ENCODE measurements around the gene ACVR1C.

ACVR1C gene

DNA sequence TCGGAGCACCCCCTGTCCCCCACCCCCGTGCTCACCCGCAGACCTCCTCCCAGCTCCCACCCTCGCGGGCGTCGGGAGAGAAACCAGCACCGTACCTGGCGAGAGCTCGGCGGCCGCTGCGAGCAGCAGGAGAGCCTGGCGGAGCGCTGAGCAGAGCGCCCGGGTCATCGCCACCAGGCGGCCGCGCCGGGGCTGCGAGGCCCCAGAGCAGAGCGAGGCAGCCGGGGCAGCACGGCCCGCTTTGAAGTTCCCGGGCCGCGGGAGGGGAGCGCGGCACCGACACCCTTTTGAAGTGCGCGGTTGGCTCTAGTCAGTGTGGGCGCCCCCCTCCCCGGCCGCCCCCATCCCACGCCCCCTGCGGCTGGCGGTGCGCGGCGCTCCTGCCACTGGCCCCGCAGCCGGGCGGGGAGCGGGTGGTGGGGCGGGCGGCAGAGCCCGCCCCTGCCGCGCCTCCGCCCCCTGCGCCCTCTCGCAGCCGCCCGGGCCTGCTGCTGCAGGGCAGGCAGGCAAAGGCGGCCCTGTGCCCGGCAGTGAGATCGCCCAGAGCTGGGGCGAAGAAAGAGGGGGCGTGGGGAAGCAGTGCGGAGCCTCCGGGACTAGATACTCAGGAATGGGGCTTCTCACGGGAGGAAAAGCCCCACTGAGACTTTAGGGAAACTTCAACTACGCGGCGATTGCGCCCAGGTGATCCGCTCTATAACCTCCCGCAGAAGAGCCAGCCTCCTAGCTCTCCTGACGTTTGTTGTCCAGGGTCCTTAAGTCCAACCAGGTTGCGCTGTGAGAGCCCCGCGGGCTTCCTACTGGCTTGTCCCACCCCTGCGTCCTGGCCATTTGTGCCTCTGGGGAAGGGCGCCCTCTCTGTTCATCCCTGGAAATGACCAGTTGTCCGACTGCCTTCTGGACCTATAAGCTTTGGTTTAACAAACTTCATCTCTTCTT, at the start of gene ACVR1C:
Gene ACVR1C, minus strand, starts transcription at position 388 of the 939 bp plus-strand sequence. Its CDS starts 220 bp downstream, at position 168.
- peak; percentile 71 for DNase-seq (ENCODE audit: low spot score)

GRCh38 chr2:157677941-157678340, 49.3 kb upstream of the ACVR1C start:
- no peak for DNase-seq (ENCODE audit: low spot score)

DNA sequence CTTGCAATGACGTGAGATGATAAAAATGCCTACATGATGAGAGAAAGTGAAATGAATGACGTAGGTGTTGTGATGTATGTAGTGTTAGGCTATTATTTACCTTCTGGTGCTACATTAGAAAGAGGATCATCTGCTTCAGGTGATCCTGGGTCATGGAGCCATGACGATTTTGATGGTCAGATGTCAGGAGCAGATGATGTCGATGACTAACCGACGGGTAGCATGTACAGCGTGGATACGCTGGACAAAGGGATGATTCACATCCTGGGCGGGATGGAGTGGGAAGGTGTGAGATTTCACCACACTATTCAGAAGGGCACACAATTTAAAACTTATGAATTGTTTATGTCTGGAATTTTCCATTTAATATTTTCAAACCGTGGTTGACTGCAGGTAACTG, 43.5 kb upstream of the ACVR1C start:
- no peak for DNase-seq (ENCODE audit: low spot score)

DNA sequence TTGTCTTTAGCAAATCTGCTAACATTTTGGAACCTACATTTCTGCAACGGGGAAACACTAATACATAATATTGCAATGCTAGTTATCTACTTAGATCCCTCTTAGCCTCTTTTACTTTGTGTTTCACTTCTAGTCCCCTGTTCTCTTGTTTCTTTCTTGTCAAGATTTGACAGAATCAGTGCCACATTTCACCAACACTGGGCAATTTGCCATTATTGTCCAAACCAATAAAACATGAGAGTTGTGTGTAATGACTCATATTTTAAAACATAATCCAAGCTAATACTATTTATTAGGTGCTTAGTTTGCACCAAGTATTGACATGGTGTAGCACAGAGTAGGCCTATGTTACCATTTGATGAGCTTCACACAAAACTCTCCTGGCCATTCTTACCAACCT, 33.7 kb upstream of the ACVR1C start:
- no peak for DNase-seq (ENCODE audit: low spot score)

- DNase-seq (ENCODE audit: low spot score): no peak
Observed at GRCh38 chr2:157661776-157662175, 33.1 kb upstream of the ACVR1C start.

- no peak for DNase-seq (ENCODE audit: low spot score)
Observed at GRCh38 chr2:157657858-157658257, 29.2 kb upstream of the ACVR1C start.

GRCh38 chr2:157657101-157657500, 28.4 kb upstream of the ACVR1C start:
- DNase-seq (ENCODE audit: low spot score): no peak

DNA sequence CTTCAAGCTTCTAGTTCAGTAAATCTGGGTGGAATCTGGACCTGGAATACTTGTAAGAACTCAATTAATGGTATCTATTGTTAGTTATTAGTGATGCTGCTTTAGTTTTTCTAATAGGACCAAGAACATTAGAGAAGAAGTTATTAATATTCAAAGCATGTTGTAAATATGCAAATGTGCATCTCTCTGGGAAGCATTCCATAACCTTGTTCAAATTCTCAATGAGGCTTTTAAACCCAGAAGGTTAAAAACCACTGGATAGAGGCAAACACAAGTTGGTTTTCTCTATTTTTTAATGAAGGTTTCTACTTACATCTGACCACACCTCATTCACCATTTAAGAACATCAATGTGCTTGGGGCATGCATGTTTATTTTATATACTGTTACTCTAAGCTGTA, 16.1 kb upstream of the ACVR1C start:
- no peak for DNase-seq (ENCODE audit: low spot score)

- no peak for DNase-seq (ENCODE audit: low spot score)
Observed at GRCh38 chr2:157631861-157632260, 3.2 kb upstream of the ACVR1C start.

- no peak for DNase-seq (ENCODE audit: low spot score)
Observed at GRCh38 chr2:157627594-157628476, 829 bp downstream of the ACVR1C start.

- DNase-seq (ENCODE audit: low spot score): no peak
Observed at GRCh38 chr2:157625296-157625695, 3.4 kb downstream of the ACVR1C start.

GRCh38 chr2:157620956-157621355, 7.7 kb downstream of the ACVR1C start:
- DNase-seq (ENCODE audit: low spot score): no peak

- DNase-seq (ENCODE audit: low spot score): no peak
Observed at GRCh38 chr2:157611726-157612125, 16.9 kb downstream of the ACVR1C start.

GRCh38 chr2:157611110-157611509, 17.6 kb downstream of the ACVR1C start:
- no peak for DNase-seq (ENCODE audit: low spot score)

DNA sequence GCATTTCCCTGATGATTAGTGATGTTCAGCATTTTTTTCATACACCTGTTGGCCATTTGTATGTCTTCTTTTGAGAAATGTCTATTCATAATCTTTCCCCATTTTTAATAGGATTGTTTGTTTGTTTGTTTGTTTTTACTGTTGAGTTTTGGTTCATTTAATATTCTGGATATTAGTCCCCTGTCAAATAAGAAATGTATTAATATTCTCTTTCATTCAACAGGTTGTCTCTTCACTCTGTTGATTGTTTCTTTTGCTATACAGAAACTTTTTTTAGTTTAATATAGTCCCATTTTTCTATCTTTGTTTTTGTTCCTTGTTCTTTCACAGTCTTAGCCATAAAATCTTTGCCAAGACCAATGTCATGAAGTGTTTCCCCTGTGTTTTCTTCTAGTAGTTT, 22.1 kb downstream of the ACVR1C start:
- DNase-seq (ENCODE audit: low spot score): no peak

DNA sequence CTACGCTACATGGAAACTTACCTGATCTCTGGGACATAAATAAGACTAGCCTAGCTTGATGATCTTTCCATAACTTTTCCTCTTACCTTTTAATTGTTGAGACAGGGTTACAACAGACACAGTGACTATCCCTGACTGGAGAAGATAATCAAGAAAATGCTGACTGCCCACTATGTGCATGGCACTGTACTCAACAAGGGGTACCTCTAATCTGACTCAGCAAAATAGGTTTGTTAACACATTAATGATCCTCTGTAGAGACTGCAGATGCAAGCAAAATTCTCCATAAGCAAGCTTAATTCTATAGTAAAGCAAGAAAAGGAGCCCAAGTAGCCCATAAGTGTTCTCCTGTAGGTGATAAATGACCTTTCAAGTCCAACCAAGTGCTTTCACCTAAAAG, 25.5 kb downstream of the ACVR1C start:
- no peak for DNase-seq (ENCODE audit: low spot score)

GRCh38 chr2:157601807-157602206, 26.9 kb downstream of the ACVR1C start:
- no peak for DNase-seq (ENCODE audit: low spot score)

- peak; percentile 64 for DNase-seq (ENCODE audit: low spot score)
Observed at GRCh38 chr2:157596992-157597681, 31.5 kb downstream of the ACVR1C start.

- no peak for DNase-seq (ENCODE audit: low spot score)
Observed at GRCh38 chr2:157593411-157593810, 35.3 kb downstream of the ACVR1C start.

DNA sequence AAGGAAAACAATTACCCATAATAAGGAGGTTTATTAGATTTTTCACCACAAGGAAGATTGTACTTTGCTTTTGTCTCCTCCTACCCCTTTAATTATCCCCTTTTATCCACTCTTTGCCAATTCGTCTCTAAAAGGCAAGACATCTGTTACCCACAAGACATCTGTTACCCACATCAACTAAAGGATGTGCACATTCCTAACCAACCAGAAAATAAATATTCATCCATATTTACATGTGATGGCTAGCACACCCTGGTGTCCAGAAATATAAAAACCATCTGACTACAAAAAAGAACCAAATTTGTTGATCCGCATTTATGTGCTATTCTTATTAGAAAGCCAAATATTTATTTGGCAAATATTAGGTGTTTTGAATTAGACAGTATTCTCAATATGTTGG, 35.7 kb downstream of the ACVR1C start:
- no peak for DNase-seq (ENCODE audit: low spot score)

GRCh38 chr2:157592374-157592773, 36.3 kb downstream of the ACVR1C start:
- DNase-seq (ENCODE audit: low spot score): no peak

- DNase-seq (ENCODE audit: low spot score): no peak
Observed at GRCh38 chr2:157587576-157587975, 41.1 kb downstream of the ACVR1C start.
